ENCODE data around the gene E2F6. TPM values are rescaled to one million over a fixed set of nuclear protein-coding genes. Genes with fewer than 3 reads are reported as not detected.
A peak's percentile ranks its signal among the peaks of the same experiment; 100 is the strongest.

The E2F6 gene
- polyA plus RNA-seq, 1 of the 3 experiments (the other 2 are of a cell fraction), result 15.3 TPM

DNA sequence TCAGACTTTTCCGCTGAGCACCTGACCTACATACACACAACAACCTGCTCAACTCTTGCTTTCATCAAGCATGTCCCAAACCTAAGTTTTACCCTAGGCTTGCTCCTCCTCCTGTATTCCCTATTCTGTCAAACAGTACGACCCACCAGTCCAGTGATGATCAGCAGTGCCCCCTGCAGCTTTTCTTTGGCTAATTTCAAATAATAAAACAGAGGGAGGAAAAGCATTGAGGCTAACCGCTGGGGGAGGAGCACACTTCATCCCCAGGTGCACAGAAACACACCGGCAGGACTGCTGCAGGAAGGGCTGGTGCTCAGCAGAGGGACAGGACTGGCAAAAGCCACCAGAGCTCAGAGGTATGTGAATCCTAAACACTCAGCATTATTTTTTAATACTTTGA, 21.2 kb downstream of the E2F6 start:
- peaks cover 53 to 60% of the 10 kb centered on the region in 2 experiments for H3K36me3 ChIP-seq (replicated peaks in 1 of 2; ENCODE audit: control insufficient read depth in 1 of 2, insufficient read depth in 2 of 2, low read length in 1 of 2)
- no peak overlapping the region for H3K4me2 ChIP-seq
- TF ChIP-seq, protein P1, sequence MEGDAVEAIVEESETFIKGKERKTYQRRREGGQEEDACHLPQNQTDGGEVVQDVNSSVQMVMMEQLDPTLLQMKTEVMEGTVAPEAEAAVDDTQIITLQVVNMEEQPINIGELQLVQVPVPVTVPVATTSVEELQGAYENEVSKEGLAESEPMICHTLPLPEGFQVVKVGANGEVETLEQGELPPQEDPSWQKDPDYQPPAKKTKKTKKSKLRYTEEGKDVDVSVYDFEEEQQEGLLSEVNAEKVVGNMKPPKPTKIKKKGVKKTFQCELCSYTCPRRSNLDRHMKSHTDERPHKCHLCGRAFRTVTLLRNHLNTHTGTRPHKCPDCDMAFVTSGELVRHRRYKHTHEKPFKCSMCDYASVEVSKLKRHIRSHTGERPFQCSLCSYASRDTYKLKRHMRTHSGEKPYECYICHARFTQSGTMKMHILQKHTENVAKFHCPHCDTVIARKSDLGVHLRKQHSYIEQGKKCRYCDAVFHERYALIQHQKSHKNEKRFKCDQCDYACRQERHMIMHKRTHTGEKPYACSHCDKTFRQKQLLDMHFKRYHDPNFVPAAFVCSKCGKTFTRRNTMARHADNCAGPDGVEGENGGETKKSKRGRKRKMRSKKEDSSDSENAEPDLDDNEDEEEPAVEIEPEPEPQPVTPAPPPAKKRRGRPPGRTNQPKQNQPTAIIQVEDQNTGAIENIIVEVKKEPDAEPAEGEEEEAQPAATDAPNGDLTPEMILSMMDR (IDR thresholded peaks at IDR 0.05), result 0 out of 2 replicates have a peak, but pooled peaks have one; percentile 19
- TF ChIP-seq, protein P2, sequence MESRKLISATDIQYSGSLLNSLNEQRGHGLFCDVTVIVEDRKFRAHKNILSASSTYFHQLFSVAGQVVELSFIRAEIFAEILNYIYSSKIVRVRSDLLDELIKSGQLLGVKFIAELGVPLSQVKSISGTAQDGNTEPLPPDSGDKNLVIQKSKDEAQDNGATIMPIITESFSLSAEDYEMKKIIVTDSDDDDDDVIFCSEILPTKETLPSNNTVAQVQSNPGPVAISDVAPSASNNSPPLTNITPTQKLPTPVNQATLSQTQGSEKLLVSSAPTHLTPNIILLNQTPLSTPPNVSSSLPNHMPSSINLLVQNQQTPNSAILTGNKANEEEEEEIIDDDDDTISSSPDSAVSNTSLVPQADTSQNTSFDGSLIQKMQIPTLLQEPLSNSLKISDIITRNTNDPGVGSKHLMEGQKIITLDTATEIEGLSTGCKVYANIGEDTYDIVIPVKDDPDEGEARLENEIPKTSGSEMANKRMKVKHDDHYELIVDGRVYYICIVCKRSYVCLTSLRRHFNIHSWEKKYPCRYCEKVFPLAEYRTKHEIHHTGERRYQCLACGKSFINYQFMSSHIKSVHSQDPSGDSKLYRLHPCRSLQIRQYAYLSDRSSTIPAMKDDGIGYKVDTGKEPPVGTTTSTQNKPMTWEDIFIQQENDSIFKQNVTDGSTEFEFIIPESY (IDR thresholded peaks at IDR 0.05; ENCODE audit: borderline replicate concordance, low read depth), result no peak
- TF ChIP-seq, protein P3, sequence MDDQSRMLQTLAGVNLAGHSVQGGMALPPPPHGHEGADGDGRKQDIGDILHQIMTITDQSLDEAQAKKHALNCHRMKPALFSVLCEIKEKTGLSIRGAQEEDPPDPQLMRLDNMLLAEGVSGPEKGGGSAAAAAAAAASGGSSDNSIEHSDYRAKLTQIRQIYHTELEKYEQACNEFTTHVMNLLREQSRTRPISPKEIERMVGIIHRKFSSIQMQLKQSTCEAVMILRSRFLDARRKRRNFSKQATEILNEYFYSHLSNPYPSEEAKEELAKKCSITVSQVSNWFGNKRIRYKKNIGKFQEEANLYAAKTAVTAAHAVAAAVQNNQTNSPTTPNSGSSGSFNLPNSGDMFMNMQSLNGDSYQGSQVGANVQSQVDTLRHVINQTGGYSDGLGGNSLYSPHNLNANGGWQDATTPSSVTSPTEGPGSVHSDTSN (IDR thresholded peaks at IDR 0.05), result no peak
- TF ChIP-seq RAD21 (IDR thresholded peaks at IDR 0.05; ENCODE audit: low read length), result 0 out of 2 replicates have a peak, but pooled peaks have one; percentile 7
- H4K20me1 ChIP-seq (ENCODE audit: insufficient read depth), result no peaks in the 10 kb centered on the region
- no peak overlapping the region for H3K9ac ChIP-seq
- no peak overlapping the region for H3K27ac ChIP-seq (ENCODE audit: low read depth in 2 of 2, low read length in 1 of 2)
- H3K79me2 ChIP-seq (ENCODE audit: insufficient read depth), result no peaks in the 10 kb centered on the region
- H3K4me3 ChIP-seq (ENCODE audit: low read depth in 2 of 2, low read length in 1 of 2), result no peak overlapping the region
- H2AFZ ChIP-seq (ENCODE audit: low read depth), result no peak overlapping the region
- no peak for DNase-seq
- no peaks in the 10 kb centered on the region for H3K9me2 ChIP-seq
- no peaks in the 10 kb centered on the region for H3K9me3 ChIP-seq
- ChIA-PET CTCF (interaction anchor here (0.7 to 10.6 kb wide), 7 partner anchors 9 to 320 kb away, joined by 3 to 169 read pairs (median 3); a partner anchor contains a TSS), POLR2A (no interaction called here)
- 98% methylated on average over 4 of the region's 4 CpGs for WGBS (ENCODE audit: low lambda C conversion rate)
- peaks cover 0 to 9% of the 10 kb centered on the region in 2 experiments; a peak in 1 of 4 replicates for H3K4me1 ChIP-seq (ENCODE audit: control insufficient read depth in 1 of 2, insufficient read depth in 2 of 2, low read depth in 1 of 2, low read length in 1 of 2)
- H3K27me3 ChIP-seq (ENCODE audit: insufficient read depth), result no peaks in the 10 kb centered on the region
- peaks cover 4% of the 10 kb centered on the region for H3F3A ChIP-seq (replicated peaks; ENCODE audit: insufficient read depth)

DNA sequence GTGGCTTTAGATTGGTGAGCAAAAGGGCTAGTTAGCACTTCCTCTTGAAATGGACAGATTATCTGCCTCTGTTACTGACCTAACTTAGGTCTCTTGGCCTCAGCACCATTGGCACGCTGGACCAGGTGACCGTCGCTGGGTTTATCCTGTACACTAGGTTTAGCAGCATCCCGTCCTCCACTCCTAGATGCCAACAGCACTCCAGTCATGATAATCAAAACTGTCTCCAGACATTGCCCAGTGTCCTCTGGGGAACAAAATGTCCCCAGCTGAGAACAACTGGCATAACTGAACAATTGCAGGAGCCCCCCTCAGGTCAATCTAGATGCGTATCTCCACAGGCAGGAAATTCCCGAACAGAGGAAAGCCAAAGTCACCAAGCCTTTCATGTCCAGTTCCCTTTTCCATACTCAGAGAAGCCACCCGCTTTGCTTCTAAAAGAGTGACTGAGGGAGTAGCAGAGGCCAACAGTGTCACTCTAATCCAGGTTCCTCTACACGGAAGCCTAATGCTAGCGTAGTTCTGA, 27.3 kb downstream of the E2F6 start:
- whole genome bisulfite sequencing (ENCODE audit: low lambda C conversion rate), result 96% methylated on average over 9 of the region's 9 CpGs
- Histone ChIP-seq H3K79me2 (ENCODE audit: insufficient read depth) (no peaks in the 10 kb centered on the region), H3K9me3 (no peaks in the 10 kb centered on the region), H3K4me1 (ENCODE audit: control insufficient read depth in 1 of 2, insufficient read depth in 2 of 2, low read depth in 1 of 2, low read length in 1 of 2) (peaks cover 0 to 5% of the 10 kb centered on the region in 2 experiments; a peak in 1 of 4 replicates), H3K9me2 (no peaks in the 10 kb centered on the region), H2AFZ (ENCODE audit: low read depth) (no peak overlapping the region), H4K20me1 (ENCODE audit: insufficient read depth) (no peaks in the 10 kb centered on the region), H3K4me3 (ENCODE audit: low read depth in 2 of 2, low read length in 1 of 2) (no peak overlapping the region), H3K27ac (ENCODE audit: low read depth in 2 of 2, low read length in 1 of 2) (no peak overlapping the region), H3K9ac (no peak overlapping the region), H3K27me3 (ENCODE audit: insufficient read depth) (no peaks in the 10 kb centered on the region), H3K36me3 (replicated peaks in 1 of 2; ENCODE audit: control insufficient read depth in 1 of 2, insufficient read depth in 2 of 2, low read length in 1 of 2) (peaks cover 12 to 43% of the 10 kb centered on the region in 2 experiments), H3F3A (replicated peaks; ENCODE audit: insufficient read depth) (no peaks in the 10 kb centered on the region), H3K4me2 (no peak overlapping the region)
- POLR2A ChIA-PET, result no interaction called here
- no peak for DNase-seq
- CTCF ChIA-PET, result interaction anchor here (0.8 to 3.1 kb wide), 8 partner anchors 8 to 606 kb away, joined by 3 to 11 read pairs (median 6); no protein-coding TSS in a partner anchor
- TF ChIP-seq, protein P4, sequence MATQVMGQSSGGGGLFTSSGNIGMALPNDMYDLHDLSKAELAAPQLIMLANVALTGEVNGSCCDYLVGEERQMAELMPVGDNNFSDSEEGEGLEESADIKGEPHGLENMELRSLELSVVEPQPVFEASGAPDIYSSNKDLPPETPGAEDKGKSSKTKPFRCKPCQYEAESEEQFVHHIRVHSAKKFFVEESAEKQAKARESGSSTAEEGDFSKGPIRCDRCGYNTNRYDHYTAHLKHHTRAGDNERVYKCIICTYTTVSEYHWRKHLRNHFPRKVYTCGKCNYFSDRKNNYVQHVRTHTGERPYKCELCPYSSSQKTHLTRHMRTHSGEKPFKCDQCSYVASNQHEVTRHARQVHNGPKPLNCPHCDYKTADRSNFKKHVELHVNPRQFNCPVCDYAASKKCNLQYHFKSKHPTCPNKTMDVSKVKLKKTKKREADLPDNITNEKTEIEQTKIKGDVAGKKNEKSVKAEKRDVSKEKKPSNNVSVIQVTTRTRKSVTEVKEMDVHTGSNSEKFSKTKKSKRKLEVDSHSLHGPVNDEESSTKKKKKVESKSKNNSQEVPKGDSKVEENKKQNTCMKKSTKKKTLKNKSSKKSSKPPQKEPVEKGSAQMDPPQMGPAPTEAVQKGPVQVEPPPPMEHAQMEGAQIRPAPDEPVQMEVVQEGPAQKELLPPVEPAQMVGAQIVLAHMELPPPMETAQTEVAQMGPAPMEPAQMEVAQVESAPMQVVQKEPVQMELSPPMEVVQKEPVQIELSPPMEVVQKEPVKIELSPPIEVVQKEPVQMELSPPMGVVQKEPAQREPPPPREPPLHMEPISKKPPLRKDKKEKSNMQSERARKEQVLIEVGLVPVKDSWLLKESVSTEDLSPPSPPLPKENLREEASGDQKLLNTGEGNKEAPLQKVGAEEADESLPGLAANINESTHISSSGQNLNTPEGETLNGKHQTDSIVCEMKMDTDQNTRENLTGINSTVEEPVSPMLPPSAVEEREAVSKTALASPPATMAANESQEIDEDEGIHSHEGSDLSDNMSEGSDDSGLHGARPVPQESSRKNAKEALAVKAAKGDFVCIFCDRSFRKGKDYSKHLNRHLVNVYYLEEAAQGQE (IDR thresholded peaks at IDR 0.05; ENCODE audit: low read depth, low read length), result no peak
- TF ChIP-seq NRF1 (IDR thresholded peaks at IDR 0.05; ENCODE audit: low read depth, low read length) (no peak), TAF1 (IDR thresholded peaks at IDR 0.05; ENCODE audit: borderline replicate concordance, low read depth, low read length) (no peak), FOSL2 (IDR thresholded peaks at IDR 0.05; ENCODE audit: borderline replicate concordance, low read depth) (no peak), TCF12 (IDR thresholded peaks at IDR 0.05) (no peak), CHD2 (IDR thresholded peaks at IDR 0.05; ENCODE audit: low read length, partially characterized antibody) (no peak), RFX5 (IDR thresholded peaks at IDR 0.05; ENCODE audit: low read length) (no peak), SIN3A (IDR thresholded peaks at IDR 0.05; ENCODE audit: borderline replicate concordance, low read depth, low read length) (no peak), RCOR1 (IDR thresholded peaks at IDR 0.05; ENCODE audit: low read length) (no peak), SMC3 (IDR thresholded peaks at IDR 0.05; ENCODE audit: low read depth, low read length) (no peak), RAD21 (IDR thresholded peaks at IDR 0.05; ENCODE audit: low read length) (no peak)
- TF ChIP-seq, protein P5, sequence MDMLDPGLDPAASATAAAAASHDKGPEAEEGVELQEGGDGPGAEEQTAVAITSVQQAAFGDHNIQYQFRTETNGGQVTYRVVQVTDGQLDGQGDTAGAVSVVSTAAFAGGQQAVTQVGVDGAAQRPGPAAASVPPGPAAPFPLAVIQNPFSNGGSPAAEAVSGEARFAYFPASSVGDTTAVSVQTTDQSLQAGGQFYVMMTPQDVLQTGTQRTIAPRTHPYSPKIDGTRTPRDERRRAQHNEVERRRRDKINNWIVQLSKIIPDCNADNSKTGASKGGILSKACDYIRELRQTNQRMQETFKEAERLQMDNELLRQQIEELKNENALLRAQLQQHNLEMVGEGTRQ (IDR thresholded peaks at IDR 0.05; ENCODE audit: borderline replicate concordance, low read depth, low read length), result no peak
- TF ChIP-seq, protein P3 (IDR thresholded peaks at IDR 0.05), result no peak

Measured in SK-N-SH (cell line).